ENCODE measurements around the gene PDCD4.

Gene PDCD4

DNA sequence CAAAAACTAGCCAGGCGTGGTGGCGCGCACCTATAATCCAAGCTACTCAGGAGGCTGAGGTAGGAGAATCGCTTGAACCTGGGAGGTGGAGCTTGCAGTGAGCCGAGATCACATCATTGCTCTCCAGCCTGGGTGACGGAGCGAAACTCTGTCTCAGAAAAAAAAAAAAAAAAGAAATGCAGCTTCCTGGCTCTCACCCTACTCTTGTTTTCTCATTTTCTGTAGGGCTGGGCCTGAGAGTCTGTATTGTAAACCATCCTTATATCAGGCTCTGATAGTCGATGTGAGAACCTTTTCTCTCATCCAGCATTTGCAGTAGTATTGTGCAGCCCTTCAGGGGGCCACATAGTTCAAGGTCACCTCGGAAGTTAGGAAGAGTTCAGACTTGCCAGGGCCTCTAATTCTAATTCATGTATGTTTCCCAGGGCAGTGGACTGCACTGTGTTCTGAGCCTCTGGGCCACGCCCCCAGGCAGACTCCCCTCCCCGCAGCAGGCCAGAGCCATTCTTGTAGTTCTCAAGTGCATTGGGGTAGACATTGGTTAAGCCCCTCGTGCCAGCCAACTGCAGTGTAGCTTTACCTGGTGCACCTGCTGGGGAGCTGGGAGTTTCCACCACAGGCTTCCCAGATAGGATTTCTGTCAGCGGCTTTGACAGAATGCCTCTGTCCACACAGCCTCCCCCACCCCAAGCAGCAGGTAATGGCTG lies 38.3 kb upstream of the PDCD4 start:
- Histone ChIP-seq H3K9me3 (no peaks in the 10 kb centered on the region), H3K4me3 (ENCODE audit: low read depth in 1 of 2, low read length in 1 of 2) (no peak overlapping the region), H3K27me3 (no peaks in the 10 kb centered on the region), H3K4me1 (ENCODE audit: control insufficient read depth in 1 of 2, insufficient read depth in 1 of 2, low read depth in 1 of 2, low read length in 1 of 2) (no peaks in the 10 kb centered on the region), H3K27ac (no peak overlapping the region), H3K36me3 (no peaks in the 10 kb centered on the region)
- TF ChIP-seq, protein P1, sequence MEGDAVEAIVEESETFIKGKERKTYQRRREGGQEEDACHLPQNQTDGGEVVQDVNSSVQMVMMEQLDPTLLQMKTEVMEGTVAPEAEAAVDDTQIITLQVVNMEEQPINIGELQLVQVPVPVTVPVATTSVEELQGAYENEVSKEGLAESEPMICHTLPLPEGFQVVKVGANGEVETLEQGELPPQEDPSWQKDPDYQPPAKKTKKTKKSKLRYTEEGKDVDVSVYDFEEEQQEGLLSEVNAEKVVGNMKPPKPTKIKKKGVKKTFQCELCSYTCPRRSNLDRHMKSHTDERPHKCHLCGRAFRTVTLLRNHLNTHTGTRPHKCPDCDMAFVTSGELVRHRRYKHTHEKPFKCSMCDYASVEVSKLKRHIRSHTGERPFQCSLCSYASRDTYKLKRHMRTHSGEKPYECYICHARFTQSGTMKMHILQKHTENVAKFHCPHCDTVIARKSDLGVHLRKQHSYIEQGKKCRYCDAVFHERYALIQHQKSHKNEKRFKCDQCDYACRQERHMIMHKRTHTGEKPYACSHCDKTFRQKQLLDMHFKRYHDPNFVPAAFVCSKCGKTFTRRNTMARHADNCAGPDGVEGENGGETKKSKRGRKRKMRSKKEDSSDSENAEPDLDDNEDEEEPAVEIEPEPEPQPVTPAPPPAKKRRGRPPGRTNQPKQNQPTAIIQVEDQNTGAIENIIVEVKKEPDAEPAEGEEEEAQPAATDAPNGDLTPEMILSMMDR (IDR thresholded peaks at IDR 0.05): no peak

DNA sequence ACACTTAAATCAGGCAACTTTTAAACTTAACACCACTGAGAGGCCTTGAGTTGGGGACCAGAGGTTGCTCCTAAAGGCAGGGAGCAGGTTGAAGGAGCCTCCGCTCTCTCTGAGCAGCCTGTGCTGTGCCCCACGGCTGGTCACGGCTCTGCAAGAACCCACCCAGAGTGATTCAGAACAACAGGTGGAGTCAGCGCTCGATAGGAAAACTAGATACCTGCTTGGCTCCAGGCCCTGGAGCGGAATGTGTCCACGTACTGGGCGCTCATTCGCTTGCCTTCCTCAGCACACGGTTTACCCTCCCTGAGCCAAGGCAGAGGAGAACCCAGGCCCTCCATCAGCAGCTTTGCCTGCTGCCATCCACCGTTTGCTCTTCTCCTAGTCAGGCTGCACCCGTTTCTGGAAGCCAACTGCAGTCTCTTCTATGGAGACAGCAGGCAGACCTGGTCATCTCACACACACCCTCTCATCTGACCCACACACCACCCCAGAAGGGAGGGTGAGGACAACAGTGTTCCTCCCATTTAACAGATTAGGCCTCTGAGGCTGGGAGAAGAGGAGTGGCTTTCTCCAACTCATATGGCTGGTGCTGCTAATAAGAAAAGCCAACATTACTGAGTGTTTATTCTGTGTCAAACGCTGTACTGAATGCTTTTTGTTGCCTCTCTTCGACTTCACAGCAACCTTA lies 37.6 kb upstream of the PDCD4 start:
- H3K4me1 ChIP-seq (ENCODE audit: control insufficient read depth in 1 of 2, insufficient read depth in 1 of 2, low read depth in 1 of 2, low read length in 1 of 2): no peaks in the 10 kb centered on the region
- H3K27ac ChIP-seq: no peak overlapping the region
- H3K36me3 ChIP-seq: no peaks in the 10 kb centered on the region
- no peak overlapping the region for H3K4me3 ChIP-seq (ENCODE audit: low read depth in 1 of 2, low read length in 1 of 2)
- H3K9me3 ChIP-seq: no peaks in the 10 kb centered on the region
- TF ChIP-seq, protein P1 (IDR thresholded peaks at IDR 0.05): no peak
- no peaks in the 10 kb centered on the region for H3K27me3 ChIP-seq

DNA sequence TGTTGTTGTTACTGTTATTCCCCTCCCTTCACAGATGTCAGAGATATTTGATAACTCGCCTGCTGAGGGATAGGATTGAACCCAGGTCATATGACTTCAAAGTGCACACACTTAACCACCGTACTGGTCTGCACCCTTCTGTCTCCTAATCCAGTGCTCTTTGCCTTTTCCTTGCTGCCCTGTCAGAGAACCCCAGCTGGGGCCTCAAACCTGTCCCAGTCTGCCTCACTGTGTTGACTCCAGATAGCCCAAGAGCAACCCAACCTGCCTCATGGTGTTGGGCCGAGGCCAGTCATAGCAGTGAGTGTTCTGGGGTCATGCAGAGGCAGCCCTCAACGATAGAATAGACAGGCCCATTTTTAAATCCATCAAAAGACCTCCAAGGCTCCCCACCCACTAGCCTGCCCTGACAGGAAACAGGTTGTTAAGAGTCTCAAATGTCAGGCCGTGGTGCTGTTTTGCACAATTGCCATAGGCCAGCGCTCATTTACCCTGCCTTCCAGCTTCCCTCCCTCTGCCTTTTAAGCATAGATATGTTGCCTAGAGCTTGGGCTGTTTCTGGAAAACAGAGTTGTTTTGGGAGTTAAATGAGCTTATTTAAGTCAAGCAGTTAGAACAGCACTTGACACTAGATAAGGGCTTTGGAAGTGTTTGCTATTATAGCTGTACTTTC lies 37.0 kb upstream of the PDCD4 start:
- no peaks in the 10 kb centered on the region for H3K27me3 ChIP-seq

DNA sequence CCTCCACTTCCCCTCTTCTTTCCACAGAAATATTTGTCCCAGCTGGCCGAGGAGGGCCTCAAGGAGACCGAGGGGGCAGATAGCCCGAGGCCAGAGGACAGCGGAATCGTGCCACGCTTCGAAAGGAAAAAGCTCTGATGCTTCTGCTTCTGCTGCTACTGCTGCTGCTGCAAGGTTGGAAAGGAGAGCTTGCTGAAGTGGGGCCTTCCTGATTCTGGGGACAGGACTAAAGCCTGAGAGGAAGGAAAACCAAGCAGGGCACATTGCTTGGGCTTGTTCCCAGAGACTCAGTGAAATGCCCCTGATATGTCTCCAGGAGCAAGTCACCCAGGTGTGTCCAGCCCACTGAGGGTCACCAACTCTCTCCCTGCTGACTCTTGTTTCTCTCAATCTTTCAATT lies 35.9 kb upstream of the PDCD4 start:
- no peaks in the 10 kb centered on the region for H3K27me3 ChIP-seq
- TF ChIP-seq, protein P1 (IDR thresholded peaks at IDR 0.05): no peak
- H3K4me1 ChIP-seq (ENCODE audit: control insufficient read depth in 1 of 2, insufficient read depth in 1 of 2, low read depth in 1 of 2, low read length in 1 of 2): no peaks in the 10 kb centered on the region
- no peaks in the 10 kb centered on the region for H3K9me3 ChIP-seq
- H3K27ac ChIP-seq: no peak overlapping the region
- H3K4me3 ChIP-seq (ENCODE audit: low read depth in 1 of 2, low read length in 1 of 2): no peak overlapping the region
- no peaks in the 10 kb centered on the region for H3K36me3 ChIP-seq

More for the DNA sequence above, 37.0 kb upstream of the PDCD4 start:
- Histone ChIP-seq H3K27ac (no peak overlapping the region), H3K4me1 (ENCODE audit: control insufficient read depth in 1 of 2, insufficient read depth in 1 of 2, low read depth in 1 of 2, low read length in 1 of 2) (no peaks in the 10 kb centered on the region), H3K36me3 (no peaks in the 10 kb centered on the region), H3K9me3 (no peaks in the 10 kb centered on the region), H3K4me3 (ENCODE audit: low read depth in 1 of 2, low read length in 1 of 2) (no peak overlapping the region)
- TF ChIP-seq, protein P1 (IDR thresholded peaks at IDR 0.05): no peak

DNA sequence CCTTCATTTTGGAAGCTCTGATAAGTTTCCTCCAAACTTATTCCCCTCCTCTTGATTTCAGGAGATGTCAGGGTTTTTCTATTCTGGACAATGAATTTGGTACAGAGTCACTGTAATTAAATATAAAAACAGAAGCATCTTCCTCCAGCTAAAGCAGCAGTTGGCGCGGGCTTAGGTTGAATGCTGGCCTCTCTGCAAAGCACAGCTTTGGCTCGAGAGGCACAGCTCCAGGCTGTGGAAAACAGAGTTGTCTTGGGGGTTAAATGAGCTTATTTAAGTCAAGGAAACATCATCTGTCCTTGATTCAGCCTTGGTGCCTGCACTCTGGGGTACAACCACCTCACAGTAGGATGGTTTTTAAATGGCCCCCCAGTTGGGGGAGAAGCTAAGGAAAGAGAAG lies 35.0 kb upstream of the PDCD4 start:
- no peaks in the 10 kb centered on the region for H3K27me3 ChIP-seq
- no peaks in the 10 kb centered on the region for H3K4me1 ChIP-seq (ENCODE audit: control insufficient read depth in 1 of 2, insufficient read depth in 1 of 2, low read depth in 1 of 2, low read length in 1 of 2)
- H3K27ac ChIP-seq: no peak overlapping the region
- no peak overlapping the region for H3K4me3 ChIP-seq (ENCODE audit: low read depth in 1 of 2, low read length in 1 of 2)
- TF ChIP-seq, protein P1 (IDR thresholded peaks at IDR 0.05): no peak
- no peaks in the 10 kb centered on the region for H3K36me3 ChIP-seq
- no peaks in the 10 kb centered on the region for H3K9me3 ChIP-seq

Data from neutrophil (primary cell).